Parathyroid adenoma (tissue), 2 donors: ENCODE results near the gene BCL11B.

ENCODE experiments used
- H2AFZ ChIP-seq: fragments of 300-600 bp; sonication (generic); one replicate; pipeline ENCODE4 v1.7.0; 2017; ENCODE audit warnings: antibody characterized with exemption, mild to moderate bottlenecking
- H3K27ac ChIP-seq: fragments of 300-600 bp; sonication (generic); one replicate; pipeline ENCODE4 v1.7.0; 2017
- H3K27me3 ChIP-seq: fragments of 300-600 bp; sonication (generic); one replicate; pipeline ENCODE4 v1.7.0; 2017; ENCODE audit warnings: low read length; ENCODE audit not compliant: control insufficient read depth, insufficient read depth
- H3K36me3 ChIP-seq: fragments of 300-600 bp; sonication (generic); one replicate; pipeline ENCODE4 v1.7.0; 2017; ENCODE audit warnings: low read length; ENCODE audit not compliant: control insufficient read depth, insufficient read depth
- H3K4me1 ChIP-seq: fragments of 300-600 bp; sonication (generic); one replicate; pipeline ENCODE4 v1.7.0; 2017; ENCODE audit warnings: control low read depth
- H3K4me2 ChIP-seq: fragments of 300-600 bp; sonication (generic); one replicate; pipeline ENCODE4 v1.7.0; 2017; ENCODE audit warnings: low read length
- H3K4me3 ChIP-seq: fragments of 300-600 bp; sonication (generic); one replicate; pipeline ENCODE4 v1.7.0; 2017; ENCODE audit warnings: low read depth, low read length
- H3K79me2 ChIP-seq: fragments of 300-600 bp; sonication (generic); one replicate; pipeline ENCODE4 v1.7.0; 2017; ENCODE audit warnings: control low read depth
- H3K9ac ChIP-seq: fragments of 300-600 bp; sonication (generic); one replicate; pipeline ENCODE4 v1.7.0; 2017; ENCODE audit warnings: mild to moderate bottlenecking
- H3K9me3 ChIP-seq: fragments of 300-600 bp; sonication (generic); one replicate; pipeline ENCODE4 v1.7.0; 2017; ENCODE audit warnings: low read length; ENCODE audit not compliant: control insufficient read depth
- TF ChIP-seq, protein P1 (sequence below): fragments of 300-600 bp; sonication (generic); IDR thresholded peaks from one replicate; pipeline ENCODE4 v1.7.0; 2017; ENCODE audit warnings: antibody characterized with exemption, mild to moderate bottlenecking
- donor health status: primary hyperparathyroidism.

BCL11B gene

DNA sequence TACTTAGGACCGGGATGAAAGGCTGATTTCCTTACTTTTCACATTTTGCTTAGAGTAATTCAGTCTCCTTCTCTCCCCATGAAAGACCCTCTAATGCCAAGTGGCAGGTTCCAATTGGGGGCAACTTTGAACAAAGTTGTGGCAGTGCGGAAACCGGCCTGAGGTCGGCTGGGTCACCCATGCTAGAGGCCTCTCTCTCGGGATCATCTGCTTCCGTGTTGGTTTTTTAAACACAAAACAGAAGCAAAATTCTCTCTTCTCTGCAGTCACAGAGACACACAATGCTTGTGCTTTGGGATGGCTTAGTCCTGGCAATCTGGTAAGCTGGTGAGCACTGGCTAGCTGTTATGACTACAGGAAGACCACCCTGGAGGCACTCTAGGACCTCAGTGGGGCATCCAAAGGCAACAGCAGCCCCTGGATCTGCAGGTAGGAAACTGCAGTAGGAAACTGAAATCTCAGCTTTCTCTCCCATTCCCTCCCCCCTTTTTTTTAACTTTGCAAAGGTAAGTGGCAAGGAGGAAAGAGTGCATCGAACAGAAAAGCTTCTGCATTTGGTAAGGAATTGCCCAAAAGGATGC lies 102.1 kb downstream of the BCL11B start:
- Histone ChIP-seq H2AFZ (no peak overlapping the region), H3K36me3 (no peaks in the 10 kb centered on the region), H3K4me3 (no peak overlapping the region), H3K4me2 (no peak overlapping the region), H3K27ac (no peak overlapping the region), H3K9me3 (no peaks in the 10 kb centered on the region), H3K9ac (no peak overlapping the region), H3K79me2 (no peaks in the 10 kb centered on the region), H3K4me1 (no peaks in the 10 kb centered on the region), H3K27me3 (no peaks in the 10 kb centered on the region)
- TF ChIP-seq, protein P1, sequence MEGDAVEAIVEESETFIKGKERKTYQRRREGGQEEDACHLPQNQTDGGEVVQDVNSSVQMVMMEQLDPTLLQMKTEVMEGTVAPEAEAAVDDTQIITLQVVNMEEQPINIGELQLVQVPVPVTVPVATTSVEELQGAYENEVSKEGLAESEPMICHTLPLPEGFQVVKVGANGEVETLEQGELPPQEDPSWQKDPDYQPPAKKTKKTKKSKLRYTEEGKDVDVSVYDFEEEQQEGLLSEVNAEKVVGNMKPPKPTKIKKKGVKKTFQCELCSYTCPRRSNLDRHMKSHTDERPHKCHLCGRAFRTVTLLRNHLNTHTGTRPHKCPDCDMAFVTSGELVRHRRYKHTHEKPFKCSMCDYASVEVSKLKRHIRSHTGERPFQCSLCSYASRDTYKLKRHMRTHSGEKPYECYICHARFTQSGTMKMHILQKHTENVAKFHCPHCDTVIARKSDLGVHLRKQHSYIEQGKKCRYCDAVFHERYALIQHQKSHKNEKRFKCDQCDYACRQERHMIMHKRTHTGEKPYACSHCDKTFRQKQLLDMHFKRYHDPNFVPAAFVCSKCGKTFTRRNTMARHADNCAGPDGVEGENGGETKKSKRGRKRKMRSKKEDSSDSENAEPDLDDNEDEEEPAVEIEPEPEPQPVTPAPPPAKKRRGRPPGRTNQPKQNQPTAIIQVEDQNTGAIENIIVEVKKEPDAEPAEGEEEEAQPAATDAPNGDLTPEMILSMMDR = no peak

DNA sequence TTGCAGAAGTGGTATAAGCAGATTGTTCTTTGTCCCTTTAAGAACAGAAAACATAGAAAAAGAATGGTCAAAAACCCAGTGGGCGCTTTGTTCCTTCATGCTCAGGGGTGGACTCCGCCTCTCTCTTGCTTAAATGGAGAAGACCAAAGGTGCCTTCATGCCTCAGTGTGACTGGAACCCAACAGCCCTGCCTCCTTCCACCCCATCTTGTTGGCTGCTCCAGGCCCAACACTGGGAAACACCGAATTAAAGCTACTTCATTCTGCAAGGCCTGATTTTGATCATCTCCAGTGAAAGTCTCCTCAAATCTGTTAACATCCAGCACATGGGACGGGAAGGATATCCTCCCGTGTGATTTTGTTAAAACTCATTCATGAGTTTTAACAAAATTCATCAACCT lies 103.7 kb downstream of the BCL11B start:
- no peaks in the 10 kb centered on the region for H3K4me1 ChIP-seq
- H3K27ac ChIP-seq = no peak overlapping the region
- H3K36me3 ChIP-seq = no peaks in the 10 kb centered on the region
- H2AFZ ChIP-seq = no peak overlapping the region
- TF ChIP-seq, protein P1 = no peak
- no peaks in the 10 kb centered on the region for H3K9me3 ChIP-seq
- H3K4me2 ChIP-seq = no peak overlapping the region
- no peak overlapping the region for H3K9ac ChIP-seq
- no peaks in the 10 kb centered on the region for H3K27me3 ChIP-seq
- H3K79me2 ChIP-seq = no peaks in the 10 kb centered on the region
- H3K4me3 ChIP-seq = no peak overlapping the region

DNA sequence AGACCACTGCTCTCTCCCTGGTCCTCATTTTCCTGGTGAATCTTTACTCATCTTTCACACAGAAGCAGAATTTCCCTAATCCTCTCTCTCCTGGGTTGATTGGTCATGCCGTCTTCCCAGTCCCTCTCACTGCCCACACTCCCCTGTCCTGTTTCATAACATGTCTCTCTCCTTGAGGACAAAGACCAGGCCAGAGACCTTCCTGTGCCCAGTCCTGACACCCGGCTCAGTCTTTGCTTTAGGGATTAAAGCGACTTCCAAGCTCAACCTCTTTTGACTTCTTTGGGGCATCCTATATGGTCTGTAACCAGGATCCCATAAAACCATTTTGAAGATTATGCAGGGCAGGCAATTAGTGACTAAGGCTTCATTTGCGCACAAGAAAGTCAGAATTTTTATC lies 105.5 kb downstream of the BCL11B start:
- TF ChIP-seq, protein P1 = no peak
- Histone ChIP-seq H3K27me3 (no peaks in the 10 kb centered on the region), H3K36me3 (no peaks in the 10 kb centered on the region), H3K4me2 (no peak overlapping the region), H3K9ac (no peak overlapping the region), H2AFZ (no peak overlapping the region), H3K9me3 (no peaks in the 10 kb centered on the region), H3K79me2 (no peaks in the 10 kb centered on the region), H3K27ac (no peak overlapping the region), H3K4me3 (no peak overlapping the region), H3K4me1 (no peaks in the 10 kb centered on the region)

DNA sequence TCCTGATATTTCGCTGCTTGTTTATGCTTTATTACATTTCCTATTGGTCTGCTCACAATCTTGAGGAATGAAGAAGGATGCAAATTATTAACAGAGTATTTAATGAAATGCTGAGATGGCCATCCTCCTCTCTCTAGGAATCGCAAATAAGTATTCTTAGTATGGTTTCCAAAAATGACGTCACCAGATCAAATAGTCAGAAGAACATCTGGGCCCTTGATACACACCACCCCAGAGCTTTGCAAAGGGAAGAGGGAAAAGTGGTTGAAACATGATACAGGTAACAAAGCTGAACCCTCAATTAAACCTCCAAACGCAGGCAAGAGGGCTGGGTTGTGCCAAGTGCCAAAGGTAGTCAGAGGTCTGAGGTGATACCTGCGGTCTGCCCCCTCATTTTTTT lies 107.3 kb downstream of the BCL11B start:
- Histone ChIP-seq H3K27ac (no peak overlapping the region), H3K9ac (no peak overlapping the region), H3K9me3 (no peaks in the 10 kb centered on the region), H3K79me2 (no peaks in the 10 kb centered on the region), H3K4me3 (no peak overlapping the region), H3K27me3 (no peaks in the 10 kb centered on the region), H3K36me3 (no peaks in the 10 kb centered on the region), H3K4me1 (no peaks in the 10 kb centered on the region), H2AFZ (no peak overlapping the region), H3K4me2 (no peak overlapping the region)
- TF ChIP-seq, protein P1 = no peak

DNA sequence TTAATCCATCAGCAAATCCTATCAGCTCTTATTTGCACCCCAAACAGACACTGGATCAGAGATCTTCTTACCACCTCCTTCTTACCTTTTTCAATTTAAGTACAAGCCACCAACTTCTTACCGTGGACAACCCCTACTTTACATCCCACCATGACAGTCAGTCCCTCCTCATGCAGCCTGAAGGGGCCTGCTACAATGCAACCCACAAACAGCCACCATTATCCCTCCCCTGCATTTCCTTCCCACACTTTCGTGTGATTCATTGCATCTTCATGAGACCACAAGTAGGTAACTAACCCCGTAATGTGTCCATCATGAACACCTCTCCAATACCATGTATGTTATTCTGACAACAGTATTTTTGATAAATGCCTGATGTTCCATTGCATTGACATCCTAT lies 108.6 kb downstream of the BCL11B start:
- Histone ChIP-seq H3K79me2 (no peaks in the 10 kb centered on the region), H2AFZ (no peak overlapping the region), H3K27me3 (no peaks in the 10 kb centered on the region), H3K4me1 (no peaks in the 10 kb centered on the region), H3K27ac (no peak overlapping the region), H3K4me3 (no peak overlapping the region), H3K36me3 (no peaks in the 10 kb centered on the region), H3K9me3 (no peaks in the 10 kb centered on the region), H3K9ac (no peak overlapping the region), H3K4me2 (no peak overlapping the region)
- TF ChIP-seq, protein P1 = no peak
